ENCODE measurements around the gene RPS4Y1.

DNA sequence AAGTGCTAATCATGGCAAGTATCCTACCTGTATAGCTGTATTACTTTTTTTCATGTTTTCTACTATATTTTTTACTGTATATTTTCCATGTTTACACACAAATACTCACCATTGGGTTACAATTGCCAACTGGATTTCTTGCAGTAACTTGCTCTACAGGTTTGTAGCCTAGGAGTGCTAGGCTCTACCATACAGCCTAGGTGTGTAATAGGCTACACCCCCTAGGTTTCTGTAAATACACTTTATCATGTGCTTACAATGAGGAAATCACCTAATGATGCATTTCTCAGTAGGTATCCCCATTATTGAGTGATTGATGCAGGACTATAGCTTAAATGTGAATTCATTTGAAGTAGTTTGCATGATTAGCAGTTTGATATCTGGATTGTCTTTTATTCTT, 43.4 kb upstream of the RPS4Y1 start:
- TF ChIP-seq CTCF (IDR thresholded peaks at IDR 0.05; ENCODE audit: insufficient read depth, low read length, poor library complexity, severe bottlenecking): no peak
- TF ChIP-seq EZH2phosphoT487 (conservative IDR thresholded peaks at IDR 0.05; ENCODE audit: low read length): no peak
